ENCODE results near the gene CRY1.

The CRY1 gene

DNA sequence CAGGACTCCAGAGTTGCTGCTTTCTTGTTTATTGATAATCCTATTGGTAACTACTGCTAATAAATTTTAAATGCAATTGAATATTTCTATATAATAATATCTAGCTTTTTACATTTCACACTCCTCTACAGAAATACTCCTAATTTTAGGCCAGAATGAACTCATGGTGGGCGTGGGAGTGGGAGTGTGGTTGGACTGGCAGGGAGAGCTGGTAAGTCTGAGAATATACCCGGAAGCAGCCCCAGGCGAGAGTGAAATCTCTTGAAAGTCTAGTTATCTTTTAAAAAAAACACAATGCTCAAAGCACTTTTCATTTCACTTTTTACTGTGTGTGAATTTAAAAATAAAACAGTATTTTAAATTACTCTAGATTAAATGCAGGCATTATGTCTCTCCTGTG lies 132.9 kb downstream of the CRY1 start:
- DNase-seq (ENCODE audit: low read depth in 2 of 2) = no peak

DNA sequence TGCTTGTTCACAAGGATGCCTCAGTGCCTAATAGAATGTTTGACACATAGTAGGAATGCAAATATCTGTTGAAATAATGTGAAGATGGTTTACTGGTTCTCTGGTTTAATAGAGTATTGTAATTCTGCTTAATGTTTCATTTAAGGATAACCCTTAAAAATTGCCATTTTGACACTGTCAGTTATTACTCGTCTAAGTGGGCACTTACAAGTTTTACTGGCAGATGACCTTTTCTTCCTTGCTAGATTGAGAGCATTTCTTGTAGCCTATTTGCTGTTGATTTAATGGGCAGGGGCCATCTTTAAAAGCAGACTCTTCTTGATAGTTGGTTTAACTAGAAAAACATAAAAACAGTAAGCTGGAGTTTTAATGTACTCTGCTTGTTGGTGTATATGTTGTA lies 135.8 kb downstream of the CRY1 start:
- DNase-seq (ENCODE audit: low read depth in 2 of 2) = no peak

DNA sequence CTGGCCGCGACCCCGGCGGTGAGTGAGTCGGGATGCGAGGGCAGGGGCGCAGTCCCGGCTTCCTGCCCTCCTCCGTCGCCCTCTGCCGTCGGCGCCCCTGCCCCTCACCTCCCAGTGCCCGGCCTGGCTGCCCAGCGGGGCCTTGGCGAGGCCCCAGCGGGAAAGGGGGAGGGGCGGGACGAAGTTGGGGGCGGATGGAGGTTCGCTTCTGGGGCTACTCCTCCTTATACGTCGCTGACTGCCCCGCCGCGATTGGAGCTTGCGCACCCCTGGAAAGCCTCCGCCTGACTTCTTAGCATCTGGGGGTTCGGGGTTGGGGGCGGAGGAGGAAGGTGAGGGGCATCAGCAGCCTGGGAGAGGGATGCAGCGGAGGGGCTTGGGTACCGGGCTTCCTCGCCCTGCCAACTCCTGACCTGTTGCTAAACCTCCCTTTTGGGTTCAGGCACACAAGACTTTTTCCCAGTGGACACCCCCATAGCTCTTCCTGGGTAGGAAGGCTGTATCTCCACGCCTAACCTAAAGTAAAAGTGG lies 137.2 kb downstream of the CRY1 start:
- DNase-seq (ENCODE audit: low read depth in 2 of 2) = no peak

GRCh38 chr12:106955377-106956047 lies 137.8 kb downstream of the CRY1 start, which contains the start of gene TMEM263:
TMEM263 (plus strand) TSS chr12:106955907; CDS start chr12:106967117, 11,210 bp downstream.
- DNase-seq (ENCODE audit: low read depth in 2 of 2) = peak; percentile 86 to 88

GRCh38 chr12:106954462-106955376 lies 138.6 kb downstream of the CRY1 start:
- DNase-seq (ENCODE audit: low read depth in 2 of 2) = no peak

- no peak for DNase-seq (ENCODE audit: low read depth in 2 of 2)
Observed at GRCh38 chr12:106953352-106954250, 139.7 kb downstream of the CRY1 start.

DNA sequence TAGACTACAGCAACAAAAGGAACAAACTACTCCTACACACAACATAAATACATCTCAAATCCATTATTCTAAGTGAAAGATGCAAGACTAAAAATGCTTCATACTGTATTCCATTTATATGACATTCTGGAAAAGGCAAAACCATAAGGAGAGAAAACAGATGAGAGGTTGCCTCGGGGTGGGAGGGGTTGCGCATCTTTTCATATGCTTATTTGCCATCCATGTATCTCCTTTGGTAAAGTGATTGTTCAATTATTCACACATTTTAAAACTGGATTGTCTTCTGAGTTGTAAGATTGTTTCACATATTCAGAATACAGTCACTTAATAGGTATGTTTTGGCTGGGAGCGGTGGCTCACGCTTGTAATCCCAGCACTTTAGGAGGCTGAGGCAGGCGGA lies 142.8 kb downstream of the CRY1 start:
- DNase-seq (ENCODE audit: low read depth in 2 of 2) = no peak

- no peak for DNase-seq (ENCODE audit: low read depth in 2 of 2)
Observed at GRCh38 chr12:106947461-106947860, 145.9 kb downstream of the CRY1 start.

DNA sequence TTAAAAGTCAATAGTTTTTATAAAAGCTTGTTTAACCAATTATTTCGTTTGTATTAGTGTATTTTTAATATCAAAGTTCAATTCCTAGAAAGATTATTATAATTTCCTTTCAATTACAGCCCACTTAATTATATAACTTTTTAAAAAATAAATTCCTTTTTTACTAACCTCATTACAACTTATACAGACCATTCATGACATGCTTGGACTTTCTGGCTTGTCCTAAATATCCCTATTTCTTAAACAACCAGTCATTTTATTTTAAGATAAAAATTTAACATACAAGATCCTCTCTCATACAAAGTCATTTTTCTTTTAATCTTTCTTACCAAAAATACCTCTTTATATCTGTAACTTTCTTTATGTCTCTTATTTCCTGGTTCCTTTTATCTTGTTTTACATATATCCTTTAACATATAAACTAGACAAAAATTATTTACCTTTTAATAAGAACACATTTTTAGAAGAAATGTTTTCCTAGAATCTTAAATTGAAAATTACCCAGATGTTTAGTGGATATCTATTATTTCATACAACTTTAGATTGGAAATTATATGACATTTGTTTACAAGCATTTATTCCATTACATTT lies 148.0 kb downstream of the CRY1 start:
- DNase-seq (ENCODE audit: low read depth in 2 of 2) = no peak

DNA sequence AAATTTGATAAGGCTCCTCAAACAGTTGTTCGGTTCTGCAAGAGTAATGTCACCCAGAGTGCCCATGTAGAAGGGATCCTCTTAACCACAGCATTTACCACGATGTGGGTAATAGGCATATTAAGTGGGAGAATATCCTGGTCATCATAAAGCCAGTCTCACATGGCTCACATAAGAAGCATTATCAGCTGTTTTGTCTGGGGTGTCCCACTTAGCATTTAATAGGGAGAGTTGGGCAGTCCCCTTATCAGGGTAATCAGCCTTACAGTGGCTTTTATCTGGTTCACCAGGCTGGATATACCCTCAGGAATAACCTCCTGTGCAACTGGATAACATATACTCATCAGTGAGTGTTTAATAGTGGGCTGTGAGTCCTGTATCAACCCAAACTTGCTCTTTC lies 150.6 kb downstream of the CRY1 start:
- DNase-seq (ENCODE audit: low read depth in 2 of 2) = no peak

GRCh38 chr12:106941481-106942156 lies 151.7 kb downstream of the CRY1 start:
- DNase-seq (ENCODE audit: low read depth in 2 of 2) = no peak

Measured in activated CD8-positive, alpha-beta memory T cell treated with anti-CD3 and anti-CD28 coated beads for 4 hours (primary cell).